Activated T-helper 9 cell treated with anti-CD3 and anti-CD28 coated beads, Interleukin-2, amount 50 U/mL, for 16 hours (primary cell): ENCODE measurements around the gene UPB1.
"Not testable (repeated sequence)": the region's sequence is repeated elsewhere in the genome, so short reads cannot be mapped to it uniquely, and the experiment has no call there.

Experiments
- DNase-seq: peaks from one replicate; pipeline ENCODE4 v3.0.0-alpha.2; 2020; ENCODE audit warnings: low read depth

Gene UPB1

DNA sequence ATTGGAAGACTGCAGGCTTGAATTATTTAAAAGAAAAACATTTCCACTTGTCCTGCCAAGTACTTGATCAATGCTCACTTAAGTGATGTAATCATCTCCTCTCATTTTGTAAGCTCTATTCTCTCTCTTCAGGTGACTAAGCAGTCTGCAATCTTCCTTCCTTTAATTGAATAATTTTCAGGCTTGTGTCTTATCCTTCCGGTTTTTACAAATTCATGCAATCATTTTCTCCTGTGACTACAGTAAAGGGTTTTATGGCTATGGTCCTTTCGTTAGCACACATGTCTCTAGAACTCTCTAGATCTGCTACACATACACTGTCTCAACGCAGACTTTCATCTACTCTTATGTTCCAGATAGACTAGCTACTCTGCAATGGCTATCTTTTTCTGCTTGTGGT, 12.6 kb upstream of the UPB1 start:
- DNase-seq = no peak

DNA sequence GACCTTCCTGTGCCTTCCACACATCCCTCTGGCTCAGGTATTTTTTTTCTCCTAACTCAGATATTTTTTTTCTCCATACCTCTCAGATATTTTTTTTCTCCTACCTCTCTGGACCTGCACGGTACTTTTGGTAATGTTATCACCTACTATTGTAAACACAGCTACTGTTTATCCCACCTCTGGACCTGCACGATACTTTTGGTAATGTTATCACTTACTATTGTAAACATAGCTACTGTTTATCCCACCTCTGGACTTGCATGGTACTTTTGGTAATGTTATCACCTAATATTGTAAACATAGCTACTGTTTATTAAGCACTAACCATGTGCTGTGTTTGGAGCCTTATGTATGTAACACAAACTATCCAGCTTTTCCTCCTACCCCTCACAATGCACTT, 12.1 kb upstream of the UPB1 start:
- DNase-seq = no peak

DNA sequence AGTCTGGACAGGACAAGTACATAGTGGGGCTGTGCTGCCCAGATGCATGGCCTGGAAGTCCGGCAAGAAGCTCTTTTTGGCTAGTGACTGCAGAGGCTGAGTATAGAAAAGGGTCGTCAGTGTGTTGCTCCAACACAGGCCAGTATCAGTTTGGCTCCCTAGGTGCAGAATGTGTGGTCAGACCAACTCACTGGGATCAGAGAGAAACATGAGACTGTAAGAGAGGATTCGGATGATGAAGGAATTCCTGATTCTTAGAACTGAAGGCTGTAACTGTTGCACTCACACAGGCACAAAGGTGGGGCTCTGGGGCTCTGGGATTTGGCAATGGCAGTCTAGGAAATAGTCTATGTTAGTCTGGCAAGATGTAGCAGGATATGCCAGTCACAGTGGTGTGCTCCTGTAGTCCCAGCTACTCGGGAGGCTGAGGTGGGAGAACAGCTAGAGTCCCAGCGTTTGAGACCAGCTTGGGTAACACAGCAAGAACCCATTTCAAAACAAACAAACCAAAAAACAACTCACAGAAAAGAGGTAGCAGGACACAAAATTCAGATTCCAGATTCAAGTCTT, 11.1 kb upstream of the UPB1 start:
- no peak for DNase-seq

DNA sequence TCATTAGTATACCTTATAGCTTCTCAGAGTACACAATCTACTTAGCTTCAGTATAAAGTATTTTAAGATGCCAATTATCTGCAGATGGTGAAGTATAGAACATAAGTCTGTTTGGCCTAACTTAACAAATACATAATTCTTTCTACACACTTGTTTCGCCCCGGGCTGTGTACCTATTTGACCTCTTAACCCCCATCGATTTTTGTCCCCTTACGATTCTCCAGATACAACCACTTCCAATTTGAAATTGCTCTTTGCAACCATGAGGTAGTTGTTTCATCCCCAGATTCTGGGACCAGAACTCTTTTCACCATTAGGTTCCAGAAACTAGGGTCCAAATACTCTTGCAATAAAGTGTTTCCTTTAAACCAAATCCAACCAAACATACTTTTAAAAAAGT, 10.0 kb upstream of the UPB1 start:
- DNase-seq = no peak

DNA sequence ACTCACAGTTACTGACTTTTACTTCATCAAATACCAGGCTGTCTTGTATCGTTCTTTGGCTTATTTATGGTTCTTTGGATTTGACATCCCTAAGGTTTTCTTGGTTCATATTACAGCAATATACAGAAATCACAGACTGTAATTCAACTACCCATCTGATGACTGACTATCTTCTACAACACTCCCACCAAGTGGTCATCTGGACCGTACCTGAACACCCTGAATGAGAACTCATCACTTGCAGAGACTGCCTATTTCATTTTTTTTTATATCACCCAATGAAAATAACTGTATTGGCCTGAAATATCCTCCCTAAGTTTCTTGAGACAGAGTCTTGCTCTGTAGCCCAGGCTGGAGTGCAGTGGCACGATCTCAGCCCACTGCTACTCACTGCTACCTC, 9.5 kb upstream of the UPB1 start:
- no peak for DNase-seq

DNA sequence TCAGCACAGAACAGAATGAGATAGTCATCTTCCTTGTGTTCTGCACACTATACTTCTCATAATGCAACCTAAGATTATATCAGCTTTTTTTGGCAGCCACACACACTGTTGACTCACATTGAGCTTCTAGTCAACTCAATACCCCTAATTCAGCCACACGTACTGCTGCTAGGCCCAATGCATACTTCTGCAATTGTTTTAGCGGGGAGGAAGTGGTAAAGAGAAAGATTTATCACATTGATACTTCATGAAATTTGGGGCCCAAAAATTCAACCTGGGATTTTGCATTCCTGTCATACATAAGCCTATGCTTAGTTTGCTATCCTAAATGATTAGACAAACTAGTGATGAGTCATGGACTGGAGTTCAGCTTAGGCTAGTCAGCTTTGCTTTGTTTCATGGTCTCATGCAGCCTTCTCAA, 8.6 kb upstream of the UPB1 start:
- no peak for DNase-seq

DNA sequence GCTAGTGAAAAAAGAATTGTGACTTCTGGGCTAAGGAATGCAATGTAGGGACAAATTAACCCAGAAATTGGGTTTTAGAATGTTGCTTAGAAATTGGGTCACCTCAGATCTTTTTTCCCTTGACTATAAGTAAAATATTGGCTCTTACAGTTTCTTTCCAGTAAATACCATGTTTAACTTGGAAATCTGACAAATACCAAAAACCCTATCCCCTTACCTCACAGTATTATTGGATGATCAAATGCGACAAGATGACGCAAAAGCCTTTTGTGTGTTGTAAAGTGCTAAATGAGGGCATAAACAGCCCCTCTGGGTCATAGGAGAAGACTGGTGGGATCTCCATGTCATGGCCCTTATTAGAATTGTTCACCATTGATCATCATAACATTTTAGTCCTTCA, 6.1 kb upstream of the UPB1 start:
- DNase-seq = no peak

DNA sequence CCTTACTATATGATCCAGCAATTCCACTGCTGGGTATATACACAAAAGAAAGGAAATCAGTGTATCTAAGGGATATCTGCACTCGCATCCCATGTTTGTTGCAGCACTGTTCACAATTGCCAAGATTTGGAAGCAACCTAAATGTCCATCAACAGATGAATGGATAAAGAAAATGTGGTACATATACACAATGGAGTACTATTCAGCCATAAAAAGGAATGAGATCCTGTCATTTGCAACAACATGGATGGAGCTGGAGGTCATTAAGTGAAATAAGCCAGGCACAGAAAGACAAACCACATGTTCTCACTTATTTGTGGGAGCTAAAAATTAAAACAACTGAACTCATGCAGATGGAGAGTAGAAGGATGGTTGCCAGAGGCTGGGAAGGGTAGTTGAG, 5.7 kb upstream of the UPB1 start:
- DNase-seq = not testable (repeated sequence)

DNA sequence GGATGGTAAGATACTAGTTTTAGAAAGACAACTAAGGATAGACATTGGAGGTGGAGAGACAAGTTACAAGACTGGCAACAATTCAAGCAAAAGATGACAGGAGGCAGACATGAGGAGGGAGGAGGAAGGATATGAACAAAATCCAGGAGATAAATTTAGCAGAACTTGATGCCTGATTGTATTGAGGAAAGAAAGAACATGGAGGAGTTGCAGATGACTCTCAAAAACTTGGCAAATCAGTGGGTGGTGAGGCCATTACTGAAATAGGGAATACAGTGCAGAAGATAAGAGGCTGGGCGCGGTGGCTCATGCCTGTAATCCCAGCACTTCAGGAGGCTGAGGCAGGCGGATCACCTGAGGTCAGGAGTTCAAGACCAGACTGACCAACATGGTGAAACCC, 2.7 kb upstream of the UPB1 start:
- no peak for DNase-seq

DNA sequence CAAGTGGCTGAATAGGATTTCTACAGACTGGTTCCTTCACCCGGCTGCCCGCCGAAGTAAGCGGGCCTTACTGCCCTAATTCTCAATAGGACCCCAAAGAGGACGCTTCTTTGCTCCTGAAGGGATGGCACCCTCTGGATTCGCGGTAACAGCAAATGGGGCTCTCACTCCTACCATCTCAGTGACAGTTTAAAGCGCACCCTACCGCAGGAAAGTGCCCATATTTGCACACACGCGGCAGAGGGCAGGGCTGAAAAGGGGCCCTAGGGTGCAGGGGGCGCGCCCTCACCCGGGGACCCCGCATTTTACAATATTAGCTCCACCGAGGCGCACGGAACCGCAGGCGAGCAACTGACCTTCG, 985 bp upstream of the UPB1 start:
- no peak for DNase-seq

DNA sequence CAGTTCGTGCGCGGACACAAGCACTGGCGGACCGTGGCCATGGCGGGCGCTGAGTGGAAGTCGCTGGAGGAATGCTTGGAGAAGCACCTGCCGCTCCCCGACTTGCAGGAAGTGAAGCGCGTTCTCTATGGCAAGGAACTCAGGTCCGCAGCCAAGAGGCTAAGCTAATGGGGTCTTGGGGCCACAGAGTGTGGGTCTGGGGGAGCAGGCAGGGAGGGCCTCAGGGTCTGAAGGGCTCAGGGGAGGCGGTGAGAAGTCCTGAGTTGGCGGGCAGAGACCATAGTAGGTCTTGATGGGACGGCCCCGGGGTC, 188 bp downstream of the UPB1 start:
- DNase-seq = no peak

DNA sequence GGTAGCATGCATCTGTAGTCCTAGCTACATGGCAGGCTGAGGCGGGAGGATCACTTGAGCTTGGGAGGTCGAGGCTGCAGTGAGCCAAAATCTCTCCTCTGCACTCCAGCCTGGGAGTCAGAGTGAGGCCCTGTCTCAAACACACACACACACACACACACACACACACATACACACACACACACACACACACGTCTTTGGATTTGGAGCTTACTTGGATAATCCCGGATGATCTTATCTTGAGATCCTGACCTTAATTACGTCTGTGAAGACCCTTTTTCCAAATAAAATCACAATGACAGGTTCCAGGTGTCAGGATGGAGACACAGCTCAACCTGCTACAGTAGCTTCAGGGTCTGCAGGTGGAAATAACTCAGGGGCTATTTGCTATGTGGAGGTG, 1.1 kb downstream of the UPB1 start:
- no peak for DNase-seq

DNA sequence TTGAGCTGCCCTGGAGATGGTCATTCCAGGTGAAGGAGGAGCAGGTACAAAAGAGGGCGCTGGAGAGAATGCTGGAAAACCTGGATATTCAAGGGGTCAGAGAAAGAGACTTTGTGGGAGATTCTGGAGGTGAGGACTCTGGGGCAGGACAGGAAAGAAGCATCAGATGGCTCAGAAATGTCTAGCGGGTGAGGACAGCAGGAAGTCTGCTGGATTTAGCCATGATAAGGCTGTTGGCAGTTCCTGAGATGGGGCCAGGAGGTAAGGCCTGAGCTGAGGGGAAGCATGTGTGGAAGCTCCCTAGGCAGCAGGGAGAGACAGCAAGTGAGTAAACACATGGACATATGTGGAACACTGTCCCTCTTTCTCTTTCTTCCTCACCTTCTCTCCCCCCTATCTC, 1.5 kb downstream of the UPB1 start:
- DNase-seq = no peak

DNA sequence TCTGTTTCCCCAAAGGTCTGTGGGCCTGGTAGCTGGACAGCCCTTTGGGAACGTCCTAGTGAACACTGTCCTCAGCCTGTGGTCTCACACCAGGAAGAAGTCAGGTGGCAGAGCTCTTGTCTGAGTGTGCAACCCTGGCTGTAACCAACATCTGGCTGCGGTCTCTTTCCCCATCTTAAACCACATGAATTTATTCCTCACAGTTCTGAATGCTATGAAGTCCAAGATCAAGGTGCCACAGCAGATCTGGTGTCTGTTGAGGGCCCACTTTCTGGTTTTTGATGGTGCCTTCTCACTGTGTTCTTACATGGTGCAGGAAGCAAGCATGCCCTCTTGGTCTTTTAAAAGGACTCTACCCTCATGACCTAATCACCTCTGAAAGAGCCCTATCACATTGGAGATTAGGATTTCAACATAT, 2.7 kb downstream of the UPB1 start:
- DNase-seq = no peak

DNA sequence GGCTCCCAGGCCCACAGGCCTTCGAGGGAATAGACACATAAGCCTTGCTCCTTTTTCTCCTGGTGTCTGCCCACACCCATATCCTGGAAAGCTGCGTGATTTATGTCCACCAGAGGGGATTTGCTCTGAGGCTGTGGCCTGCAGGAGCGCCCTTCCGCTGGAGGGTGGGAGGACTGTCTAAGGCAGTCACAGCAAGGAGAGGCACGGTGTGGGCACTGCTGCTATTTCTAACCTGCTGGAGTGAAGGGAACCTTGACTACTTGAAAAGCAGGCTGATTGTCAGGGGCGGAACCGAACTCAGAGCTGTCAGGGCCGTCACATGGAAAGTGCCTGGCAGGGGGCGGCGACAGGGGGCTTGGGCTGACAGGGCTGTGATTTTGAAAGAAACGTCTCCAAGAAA, 3.7 kb downstream of the UPB1 start:
- DNase-seq = no peak

DNA sequence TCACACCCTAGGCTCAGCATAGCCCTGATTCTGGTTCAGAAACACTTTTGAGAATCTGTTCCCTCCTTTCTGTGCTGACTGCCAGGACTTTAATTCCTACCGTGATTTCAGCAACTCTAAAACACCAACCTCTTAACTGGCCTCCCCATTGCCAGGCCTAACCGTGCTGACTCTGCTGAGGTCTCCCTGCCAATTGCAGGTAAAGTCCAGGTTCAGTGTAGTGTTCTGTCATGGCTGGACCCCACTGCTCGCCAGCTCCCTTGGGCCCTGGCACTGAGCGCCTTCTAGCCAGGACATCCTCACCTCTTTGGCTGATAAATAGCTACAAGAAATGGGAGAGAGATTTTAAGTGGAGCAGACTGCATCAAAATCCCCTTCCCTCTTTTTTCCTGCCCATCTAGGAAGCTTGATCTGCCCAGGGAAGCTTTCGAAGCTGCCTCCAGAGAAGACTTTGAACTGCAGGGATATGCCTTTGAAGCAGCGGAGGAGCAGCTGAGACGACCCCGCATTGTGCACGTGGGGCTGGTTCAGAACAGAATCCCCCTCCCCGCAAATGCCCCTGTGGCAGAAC, 4.7 kb downstream of the UPB1 start:
- no peak for DNase-seq

DNA sequence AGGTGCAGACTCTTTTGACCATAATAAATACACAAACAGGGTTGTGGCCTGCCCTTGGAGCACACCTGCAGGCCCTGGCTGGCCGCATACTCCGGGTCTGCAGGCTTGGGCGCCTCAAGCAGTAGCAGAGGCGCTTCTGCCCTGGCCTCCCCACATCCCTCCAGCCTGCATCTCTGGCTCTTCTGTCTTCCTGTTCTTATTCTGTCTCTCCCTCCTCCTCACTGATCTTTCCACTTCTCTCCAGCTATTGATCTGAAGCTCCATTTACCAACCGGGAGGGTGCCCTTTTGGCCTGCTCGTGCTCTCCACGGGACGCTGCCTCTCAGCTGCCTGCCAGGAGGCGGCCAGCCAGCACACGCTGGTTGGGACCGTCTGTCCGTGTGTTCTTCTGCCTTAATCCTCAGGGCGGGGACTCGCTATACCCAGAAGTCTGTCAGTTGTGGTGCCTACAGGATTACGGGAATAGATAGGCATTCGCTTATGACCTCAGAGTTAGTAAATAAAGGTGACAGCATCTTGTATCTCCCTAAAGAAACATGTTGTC, 5.2 kb downstream of the UPB1 start:
- no peak for DNase-seq

DNA sequence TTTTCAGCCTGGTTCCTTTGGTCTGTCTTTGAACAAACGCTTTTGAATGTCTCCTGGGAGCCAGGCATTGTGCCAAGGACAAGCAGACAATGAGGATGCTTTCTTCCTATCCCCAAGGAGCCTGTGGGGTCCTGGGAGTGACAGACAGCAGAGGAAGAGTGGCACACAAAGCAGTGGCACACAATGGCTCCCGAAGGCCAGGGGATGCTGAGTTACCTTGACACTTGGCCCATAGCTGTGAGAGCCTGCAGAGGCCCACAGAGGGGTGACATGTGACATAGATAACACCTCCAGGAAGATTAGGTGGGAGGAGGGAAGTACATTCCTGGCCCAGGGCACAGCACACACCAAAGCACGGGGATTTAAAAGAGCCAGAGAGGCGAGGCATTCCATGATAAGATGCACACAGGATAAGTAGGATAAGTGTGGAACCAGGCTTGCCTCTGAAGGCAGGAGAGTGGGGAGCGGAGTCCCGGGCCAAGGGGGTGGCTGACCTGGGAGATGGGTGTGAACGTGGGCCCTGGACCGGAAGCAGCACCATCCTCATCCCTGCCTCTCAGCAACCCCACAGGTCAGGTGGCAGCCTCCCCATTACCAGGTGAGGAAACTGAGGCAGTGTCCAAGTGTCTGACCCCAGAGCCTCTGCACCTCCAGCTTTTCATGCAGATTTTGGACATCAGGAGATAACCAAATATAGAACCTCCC, 6.3 kb downstream of the UPB1 start:
- DNase-seq = no peak

DNA sequence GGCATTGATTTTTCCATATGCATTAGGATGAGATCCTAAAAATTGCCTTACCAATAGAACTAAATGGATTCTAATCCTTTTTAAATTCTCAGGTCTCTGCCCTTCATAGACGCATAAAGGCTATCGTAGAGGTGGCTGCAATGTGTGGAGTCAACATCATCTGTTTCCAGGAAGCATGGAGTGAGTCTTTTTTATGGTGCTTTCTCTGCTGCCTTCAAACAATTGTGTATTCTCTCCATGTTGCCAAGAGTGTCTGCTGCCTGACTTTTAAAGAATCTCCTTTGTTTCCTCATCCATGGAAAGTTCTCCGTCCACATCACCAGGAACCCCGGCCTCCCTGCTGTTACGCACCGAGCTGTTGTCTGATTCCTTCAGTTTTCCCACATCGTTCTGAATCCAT, 6.9 kb downstream of the UPB1 start:
- DNase-seq = no peak

DNA sequence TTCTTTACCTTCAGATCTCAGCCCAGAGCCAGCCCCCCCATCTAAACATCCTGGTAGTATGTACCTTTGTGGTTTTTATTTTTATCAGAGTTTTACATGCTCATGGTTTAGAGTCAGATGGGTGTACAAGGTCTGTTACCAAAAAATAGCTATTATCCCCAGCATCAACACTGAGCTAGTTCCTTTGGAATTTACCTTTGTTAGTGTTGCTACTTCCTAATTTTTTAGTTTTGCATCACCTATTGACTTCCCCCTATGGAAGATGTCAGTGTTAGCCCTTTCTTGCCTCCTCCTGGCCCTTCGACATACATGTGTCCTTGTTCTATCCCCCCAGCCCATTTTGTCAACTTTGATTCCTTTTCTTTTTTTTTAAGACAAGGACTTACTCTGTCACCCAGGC, 7.4 kb downstream of the UPB1 start:
- DNase-seq = no peak

DNA sequence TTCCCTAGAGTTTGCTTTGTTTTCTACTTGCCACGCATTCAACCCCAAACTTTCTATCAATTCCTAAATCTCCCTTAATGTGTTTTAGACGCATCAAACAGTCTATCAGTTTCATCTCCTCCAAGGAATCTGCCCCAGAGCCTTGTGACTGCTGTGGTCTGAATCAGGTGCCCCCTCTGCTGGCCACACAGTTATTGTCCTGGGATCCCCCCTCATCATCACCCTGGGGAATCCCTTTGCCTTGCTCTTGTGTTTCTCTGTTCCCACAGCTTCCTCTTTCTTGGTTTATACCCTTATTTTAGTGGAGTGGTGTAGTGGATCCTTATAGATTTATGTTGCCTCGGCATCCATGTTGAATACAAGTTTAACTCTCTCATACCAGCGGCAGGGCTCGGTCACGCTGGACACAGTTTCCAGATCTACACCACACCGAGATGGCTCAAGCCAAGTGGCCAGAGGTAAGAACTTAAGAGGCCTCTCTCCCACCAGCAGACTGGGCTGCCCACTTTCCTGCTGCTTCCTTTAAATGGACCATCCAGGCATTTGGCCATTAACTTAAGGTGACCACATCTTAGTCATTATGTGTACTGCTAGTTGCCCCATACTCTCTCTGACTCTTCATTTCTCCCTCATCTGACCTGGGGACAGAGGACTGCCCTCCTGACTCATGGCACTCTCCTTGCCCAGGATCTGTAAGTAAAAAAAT, 8.2 kb downstream of the UPB1 start:
- peak; percentile 33 for DNase-seq

DNA sequence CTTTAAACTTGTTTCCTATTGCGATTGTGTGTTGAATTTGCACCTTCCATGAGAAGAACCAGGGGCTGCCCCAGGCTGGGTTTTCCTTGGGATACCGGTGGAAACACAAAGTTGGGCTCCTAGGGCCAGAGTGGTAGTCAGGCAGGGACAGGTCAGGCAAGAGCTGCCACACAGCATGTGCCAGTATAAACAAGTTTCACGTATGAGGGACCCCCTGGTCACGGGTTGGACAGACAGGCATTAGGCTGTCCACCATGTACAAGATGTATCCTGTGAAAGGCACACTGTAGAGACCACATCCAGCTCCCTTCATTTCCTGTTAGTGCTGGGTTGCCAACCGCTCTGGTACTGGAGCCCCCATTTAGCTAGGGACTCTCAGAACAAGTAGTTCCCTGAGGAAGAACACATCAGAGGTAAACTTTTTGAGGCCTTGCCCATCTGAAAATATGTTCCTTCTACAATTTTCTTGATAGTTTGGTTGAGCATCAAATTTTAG, 8.8 kb downstream of the UPB1 start:
- DNase-seq = no peak

DNA sequence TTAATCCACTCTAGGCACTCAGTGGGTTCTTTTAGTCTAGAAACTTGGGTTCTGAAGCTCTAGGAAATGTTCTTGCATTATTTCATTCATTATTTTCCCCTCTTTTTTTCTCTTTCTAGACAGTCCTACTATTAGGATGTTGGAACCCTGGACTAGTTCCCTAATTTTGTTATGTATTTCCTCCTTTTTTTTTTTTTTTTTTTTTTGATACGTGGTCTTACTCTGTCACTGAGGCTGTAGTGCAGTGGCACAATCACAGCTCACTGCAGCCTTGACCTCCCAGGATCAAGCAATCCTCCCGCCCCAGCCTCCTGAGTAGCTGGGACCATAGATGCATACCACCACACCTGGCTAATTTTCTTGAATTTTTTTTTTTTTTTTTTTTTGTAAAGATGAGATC, 9.4 kb downstream of the UPB1 start:
- DNase-seq = no peak
